Stimulated activated CD4-positive, alpha-beta T cell treated with anti-CD3 and anti-CD28 coated beads, Interleukin-2, amount 100 ng/mL, for 4 hours (primary cell): ENCODE measurements around the gene AR.
"Not testable (repeated sequence)": the region's sequence is repeated elsewhere in the genome, so short reads cannot be mapped to it uniquely, and the experiment has no call there.

Experiments
- DNase-seq: peaks from one replicate; pipeline ENCODE4 v3.0.0-alpha.2; 2020; ENCODE audit warnings: low read depth

Gene AR

DNA sequence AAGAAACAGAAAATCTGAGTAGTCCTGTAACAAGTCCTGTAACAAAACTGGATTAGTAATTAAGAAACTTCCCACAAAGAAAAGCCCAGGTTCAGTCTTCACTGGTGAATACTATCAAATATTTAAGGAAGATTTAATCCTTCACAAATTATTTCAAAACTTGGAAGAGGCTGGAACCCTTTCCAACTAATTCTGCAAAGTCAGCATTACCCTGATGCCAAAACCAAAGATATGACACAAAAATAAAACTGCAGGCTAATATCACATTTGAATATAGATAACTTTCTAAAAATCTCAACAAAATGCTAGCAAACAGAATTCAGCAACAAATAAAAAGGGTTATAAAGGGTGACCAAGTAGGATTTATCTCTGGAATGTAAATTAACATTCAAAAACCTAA is 80.5 kb downstream of the AR start:
- no peak for DNase-seq

GRCh38 chrX:67635424-67635823 is 91.6 kb downstream of the AR start:
- no peak for DNase-seq

DNA sequence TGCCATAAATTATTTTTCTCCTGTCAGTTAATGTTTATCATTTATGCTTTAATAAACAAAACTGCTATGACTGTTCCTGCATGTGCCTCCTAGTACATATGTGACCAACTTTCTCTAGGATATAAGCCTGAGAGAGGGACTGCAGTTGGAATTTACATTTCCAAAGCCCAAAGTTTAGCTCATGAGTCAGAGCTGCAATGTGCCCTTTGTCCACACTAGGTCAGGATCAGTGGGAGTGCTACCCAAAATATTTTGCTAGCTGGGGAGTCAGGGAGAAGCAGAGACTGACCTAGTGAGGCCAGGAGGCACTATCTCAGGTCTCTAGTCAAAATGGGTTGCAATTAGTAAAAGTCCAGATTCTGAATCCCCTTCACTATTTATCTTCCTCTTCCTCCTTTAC is 92.7 kb downstream of the AR start:
- DNase-seq = no peak

DNA sequence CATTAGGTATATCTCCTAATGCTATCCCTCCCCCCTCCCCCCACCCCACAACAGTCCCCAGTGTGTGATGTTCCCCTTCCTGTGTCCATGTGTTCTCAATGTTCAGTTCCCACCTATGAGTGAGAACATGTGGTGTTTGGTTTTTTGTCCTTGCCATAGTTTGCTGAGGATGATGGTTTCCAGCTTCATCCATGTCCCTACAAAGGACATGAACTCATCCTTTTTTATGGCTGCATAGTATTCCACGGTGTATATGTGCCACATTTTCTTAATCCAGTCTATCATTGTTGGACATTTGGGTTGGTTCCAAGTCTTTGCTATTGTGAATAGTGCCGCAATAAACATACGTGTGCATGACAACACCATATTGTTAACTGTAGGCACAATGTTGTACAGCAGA is 93.5 kb downstream of the AR start:
- DNase-seq = not testable (repeated sequence)

- DNase-seq = no peak
These were observed 104.5 kb downstream of the AR start for GRCh38 chrX:67648361-67648760.

DNA sequence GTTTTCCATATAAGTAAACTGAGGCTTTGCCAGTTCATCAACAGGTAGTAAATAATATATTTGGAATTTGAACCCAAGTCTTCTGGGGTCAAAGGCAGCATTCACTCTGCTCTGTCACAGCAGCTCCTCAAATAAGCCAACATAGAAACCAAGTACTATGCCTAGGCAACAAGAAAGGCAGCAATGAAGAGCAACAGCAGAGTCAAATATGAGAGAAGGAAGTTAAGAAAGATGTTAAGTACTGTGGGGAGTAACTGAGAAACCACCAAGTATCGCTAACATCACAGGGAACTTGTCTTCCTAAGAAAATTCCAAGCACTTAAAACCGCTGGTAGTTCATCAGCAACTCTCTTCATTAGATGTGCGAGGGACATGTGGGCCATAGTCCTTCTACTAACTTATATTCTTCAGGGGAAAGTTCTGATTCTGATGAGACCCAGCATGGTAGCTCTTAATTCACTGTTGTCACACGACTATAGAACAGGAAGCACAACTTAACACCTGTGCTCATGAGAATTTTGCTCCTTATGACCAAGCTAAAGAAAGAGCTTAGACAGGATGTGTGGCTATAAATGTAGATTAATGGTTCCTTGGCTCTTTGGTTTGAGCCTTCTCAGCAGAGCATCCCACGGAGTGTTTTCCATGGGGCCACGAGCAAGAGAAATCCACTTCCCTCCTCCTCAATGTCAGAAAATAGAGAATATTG is 107.8 kb downstream of the AR start:
- DNase-seq = no peak

GRCh38 chrX:67652543-67652942 is 108.7 kb downstream of the AR start:
- DNase-seq = no peak

DNA sequence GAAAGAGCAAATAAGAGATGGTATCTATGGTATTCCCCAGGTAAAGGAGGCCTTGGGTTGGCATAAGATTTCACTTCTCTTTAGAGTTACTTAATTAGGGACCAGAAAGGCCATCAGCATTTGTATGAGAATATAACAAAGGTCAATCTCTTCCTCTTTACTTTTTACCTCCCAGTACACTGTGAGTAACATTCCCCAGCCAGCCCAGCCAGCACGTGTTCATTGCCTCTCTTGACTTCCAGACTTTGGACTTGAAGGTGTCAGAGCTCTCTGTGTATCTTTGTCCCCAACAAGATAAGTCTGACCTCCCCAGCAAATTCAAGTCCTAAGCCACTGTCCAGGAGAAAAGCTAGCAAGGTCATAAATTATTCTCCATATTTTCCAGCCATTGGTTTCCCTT is 110.5 kb downstream of the AR start:
- no peak for DNase-seq

- no peak for DNase-seq
These were observed 121.8 kb downstream of the AR start for GRCh38 chrX:67665583-67665982.

DNA sequence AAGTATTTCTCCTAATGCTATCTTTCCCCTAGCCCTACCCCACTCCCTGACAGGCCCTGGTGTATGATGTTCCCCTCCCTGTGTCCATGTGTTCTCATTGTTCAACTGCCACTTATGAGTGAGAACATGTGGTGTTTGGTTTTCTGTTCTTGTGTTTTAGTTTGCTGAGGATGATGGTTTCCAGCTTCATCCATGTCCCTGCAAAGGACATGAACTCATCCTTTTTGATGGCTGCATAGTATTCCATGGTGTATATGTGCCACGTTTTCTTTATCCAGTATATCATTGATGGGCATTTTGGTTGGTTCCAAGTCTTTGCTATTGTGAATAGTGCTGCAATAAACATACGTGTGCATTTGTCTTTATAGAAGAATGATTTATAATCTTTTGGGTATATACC is 126.9 kb downstream of the AR start:
- not testable (repeated sequence) for DNase-seq

- DNase-seq = no peak
These were observed 130.0 kb downstream of the AR start for GRCh38 chrX:67673741-67674274.

GRCh38 chrX:67674741-67675140 is 130.9 kb downstream of the AR start:
- DNase-seq = no peak

DNA sequence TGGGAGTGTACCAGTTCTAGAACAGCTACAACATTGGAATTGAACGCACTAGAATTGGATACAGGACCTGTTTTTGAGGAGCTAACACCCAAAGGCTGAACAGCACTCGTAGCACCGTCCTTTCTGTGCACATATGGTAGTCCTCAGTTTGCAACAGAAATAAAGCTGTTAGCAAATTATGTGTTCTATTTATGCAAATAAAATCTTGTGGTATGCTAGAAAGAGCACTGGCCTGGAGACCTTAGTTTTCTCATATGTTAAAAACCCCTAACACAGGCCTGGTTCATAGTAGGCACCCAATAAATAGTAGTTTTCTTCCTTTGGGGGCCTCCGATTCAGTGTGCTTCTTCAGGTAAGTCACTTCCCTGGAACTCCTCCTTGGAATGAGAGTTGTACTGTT is 140.3 kb downstream of the AR start:
- no peak for DNase-seq

DNA sequence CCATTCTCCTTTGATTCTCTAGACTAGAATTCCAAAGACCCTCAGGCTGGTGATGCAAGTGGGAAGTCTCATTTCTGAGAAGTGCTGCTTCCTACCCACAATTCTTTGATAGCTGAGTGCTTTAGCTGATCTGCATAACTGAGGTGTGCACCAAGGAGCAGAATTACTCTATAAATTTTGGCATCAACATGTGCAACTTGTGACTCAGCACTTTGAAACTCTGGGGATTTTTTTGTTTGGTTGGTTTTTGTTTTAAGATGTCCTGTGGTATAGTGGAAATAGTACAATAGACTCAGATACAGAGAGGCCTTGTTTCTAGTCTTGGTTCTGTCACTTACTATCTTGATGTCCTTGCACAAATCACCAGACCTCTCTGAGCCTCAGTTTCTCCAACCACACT is 148.4 kb downstream of the AR start:
- no peak for DNase-seq

DNA sequence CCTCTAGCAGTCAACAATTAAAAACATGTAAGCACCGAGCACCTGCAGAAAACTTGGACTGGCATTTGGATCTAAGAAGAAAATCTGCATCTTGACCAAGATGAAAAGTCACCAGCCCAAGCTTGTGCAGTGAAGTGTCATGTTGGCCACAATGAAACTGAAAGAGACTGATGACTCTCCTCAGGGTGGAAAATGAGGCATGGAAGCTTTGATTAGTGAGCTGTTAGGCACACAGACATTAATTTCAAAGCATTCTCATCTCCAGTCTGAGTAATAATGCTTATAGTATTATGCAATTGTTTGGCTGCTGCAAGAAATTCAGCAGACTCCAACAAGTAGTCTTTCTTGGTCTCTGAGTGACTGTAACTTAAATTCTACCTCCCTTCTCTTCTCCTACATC is 150.1 kb downstream of the AR start:
- DNase-seq = no peak

- no peak for DNase-seq
These were observed 153.6 kb downstream of the AR start for GRCh38 chrX:67697452-67697851.

GRCh38 chrX:67700602-67701001 is 156.8 kb downstream of the AR start:
- no peak for DNase-seq

GRCh38 chrX:67714004-67714403 is 170.2 kb downstream of the AR start:
- no peak for DNase-seq

- DNase-seq = no peak
These were observed 173.8 kb downstream of the AR start for GRCh38 chrX:67717571-67717970.

DNA sequence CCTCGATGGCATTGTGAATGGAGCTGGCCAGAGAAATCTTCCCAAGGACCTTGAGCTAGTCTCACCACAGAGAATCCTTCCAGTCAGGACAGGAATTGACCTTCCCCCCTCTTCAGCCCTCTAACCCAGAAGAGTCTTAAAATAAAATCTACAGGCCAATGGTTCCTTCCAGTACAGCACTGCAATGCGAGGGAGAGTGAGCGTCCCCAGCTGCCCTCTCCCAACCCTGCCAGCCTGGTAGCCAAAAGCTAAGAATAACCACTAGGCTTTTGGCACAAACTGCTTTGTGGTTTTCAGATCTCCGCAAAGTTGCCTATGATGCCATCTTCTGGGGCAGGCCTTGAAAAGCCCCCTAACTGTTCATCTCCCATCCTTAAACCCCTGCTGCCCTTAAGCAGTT is 175.1 kb downstream of the AR start:
- no peak for DNase-seq

DNA sequence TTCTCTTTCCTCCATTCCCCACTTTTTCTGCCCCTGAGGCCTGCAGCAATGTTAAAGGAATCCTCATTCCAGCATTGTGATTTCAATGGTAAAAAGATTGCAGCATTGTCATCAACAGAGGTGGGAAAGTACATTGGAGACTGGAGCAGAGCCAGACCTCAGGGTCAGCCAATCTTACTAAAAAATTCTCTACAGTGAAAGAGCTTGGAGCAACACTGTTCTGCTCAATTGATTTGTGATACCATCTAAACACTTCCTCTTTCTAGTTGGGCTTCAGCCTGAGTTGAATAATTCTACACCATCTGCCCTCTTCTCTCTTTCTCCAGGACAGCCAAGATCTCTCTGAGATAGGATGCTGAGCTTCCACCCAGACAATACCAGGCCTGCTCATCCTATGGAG is 176.5 kb downstream of the AR start:
- DNase-seq = no peak

GRCh38 chrX:67721321-67721720 is 177.5 kb downstream of the AR start:
- DNase-seq = no peak

DNA sequence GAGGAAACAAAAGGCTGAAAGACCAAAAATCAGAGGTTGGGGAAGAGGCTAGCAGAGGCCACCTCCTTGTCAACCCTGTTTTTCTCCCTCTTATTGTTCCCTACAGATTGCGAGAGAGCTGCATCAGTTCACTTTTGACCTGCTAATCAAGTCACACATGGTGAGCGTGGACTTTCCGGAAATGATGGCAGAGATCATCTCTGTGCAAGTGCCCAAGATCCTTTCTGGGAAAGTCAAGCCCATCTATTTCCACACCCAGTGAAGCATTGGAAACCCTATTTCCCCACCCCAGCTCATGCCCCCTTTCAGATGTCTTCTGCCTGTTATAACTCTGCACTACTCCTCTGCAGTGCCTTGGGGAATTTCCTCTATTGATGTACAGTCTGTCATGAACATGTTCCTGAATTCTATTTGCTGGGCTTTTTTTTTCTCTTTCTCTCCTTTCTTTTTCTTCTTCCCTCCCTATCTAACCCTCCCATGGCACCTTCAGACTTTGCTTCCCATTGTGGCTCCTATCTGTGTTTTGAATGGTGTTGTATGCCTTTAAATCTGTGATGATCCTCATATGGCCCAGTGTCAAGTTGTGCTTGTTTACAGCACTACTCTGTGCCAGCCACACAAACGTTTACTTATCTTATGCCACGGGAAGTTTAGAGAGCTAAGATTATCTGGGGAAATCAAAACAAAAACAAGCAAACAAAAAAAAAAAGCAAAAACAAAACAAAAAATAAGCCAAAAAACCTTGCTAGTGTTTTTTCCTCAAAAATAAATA is 179.9 kb downstream of the AR start:
- no peak for DNase-seq
